Non-pigmented ciliary epithelial cell (primary cell): Measurements from ENCODE around the gene MARCHF10.

Experiments used
- DNase-seq: peaks from one replicate; pipeline ENCODE4 v3.0.0-alpha.2; 2010; ENCODE audit warnings: low read depth

The MARCHF10 gene

GRCh38 chr17:62676952-62677596, 131.0 kb downstream of the MARCHF10 start:
- DNase-seq = no peak

- DNase-seq = no peak
Measured at GRCh38 chr17:62676231-62676943, 131.7 kb downstream of the MARCHF10 start.

- DNase-seq = no peak
Measured at GRCh38 chr17:62675701-62676100, 132.4 kb downstream of the MARCHF10 start.

GRCh38 chr17:62675260-62675659, 132.9 kb downstream of the MARCHF10 start:
- no peak for DNase-seq

GRCh38 chr17:62674841-62675240, 133.3 kb downstream of the MARCHF10 start:
- DNase-seq = no peak

- no peak for DNase-seq
Measured at GRCh38 chr17:62674363-62674739, 133.8 kb downstream of the MARCHF10 start.

GRCh38 chr17:62673614-62674362, 134.3 kb downstream of the MARCHF10 start:
- no peak for DNase-seq

GRCh38 chr17:62672957-62673356, 135.2 kb downstream of the MARCHF10 start:
- DNase-seq = no peak

- DNase-seq = no peak
Measured at GRCh38 chr17:62671553-62671952, 136.6 kb downstream of the MARCHF10 start.

- no peak for DNase-seq
Measured at GRCh38 chr17:62670202-62670821, 137.8 kb downstream of the MARCHF10 start.

- DNase-seq = no peak
Measured at GRCh38 chr17:62668091-62668804, 139.9 kb downstream of the MARCHF10 start.

GRCh38 chr17:62666801-62667591, 141.1 kb downstream of the MARCHF10 start:
- no peak for DNase-seq

GRCh38 chr17:62666061-62666800, 141.9 kb downstream of the MARCHF10 start:
- DNase-seq = no peak

- DNase-seq = no peak
Measured at GRCh38 chr17:62665599-62665998, 142.5 kb downstream of the MARCHF10 start.

- no peak for DNase-seq
Measured at GRCh38 chr17:62664336-62665120, 143.6 kb downstream of the MARCHF10 start.

GRCh38 chr17:62663304-62663703, 144.8 kb downstream of the MARCHF10 start:
- no peak for DNase-seq

- no peak for DNase-seq
Measured at GRCh38 chr17:62662855-62663254, 145.3 kb downstream of the MARCHF10 start.

GRCh38 chr17:62661337-62661736, 146.8 kb downstream of the MARCHF10 start:
- no peak for DNase-seq

GRCh38 chr17:62660629-62661118, 147.4 kb downstream of the MARCHF10 start:
- DNase-seq = no peak
